WERI-Rb-1 (cell line): Measurements from ENCODE around the gene JKAMP.
A peak's percentile ranks its signal among the peaks of the same experiment; 100 is the strongest.

Experiments
- DNase-seq: peaks from one replicate; pipeline ENCODE4 v3.0.0-alpha.2; 2020
- H3K27ac ChIP-seq: fragments of 250-450 bp; sonication (Bioruptor Pico); 2 replicates; pipeline ENCODE4 v1.5.1; 2020; ENCODE audit warnings: mild to moderate bottlenecking, moderate library complexity
- H3K27me3 ChIP-seq: fragments of 250-450 bp; sonication (Bioruptor Pico); 2 replicates; pipeline ENCODE4 v1.5.1; 2021; ENCODE audit warnings: mild to moderate bottlenecking, low read depth, moderate library complexity; ENCODE audit not compliant: insufficient read depth, severe bottlenecking
- H3K36me3 ChIP-seq: fragments of 250-450 bp; sonication (Bioruptor Pico); 2 replicates; pipeline ENCODE4 v1.5.1; 2020; ENCODE audit warnings: mild to moderate bottlenecking, moderate library complexity
- H3K4me3 ChIP-seq: 2 replicates; pipeline ENCODE4 v1.5.1; 2011; ENCODE audit warnings: low read depth, mild to moderate bottlenecking, control low read depth, low read length
- H3K9me3 ChIP-seq: fragments of 250-450 bp; sonication (Bioruptor Pico); 2 replicates; pipeline ENCODE4 v1.5.1; 2021; ENCODE audit warnings: mild to moderate bottlenecking, moderate library complexity; ENCODE audit not compliant: severe bottlenecking
- TF ChIP-seq, protein P1 (sequence below): IDR thresholded peaks from 2 replicates; pipeline ENCODE4 v1.5.1; 2011; ENCODE audit warnings: low read depth, mild to moderate bottlenecking, control low read depth, inconsistent platforms, low read length

The JKAMP gene

GRCh38 chr14:59511916-59512575 lies 27.7 kb downstream of the JKAMP start:
- H3K9me3 ChIP-seq = no peaks in the 10 kb centered on the region
- no peak overlapping the region for H3K4me3 ChIP-seq
- TF ChIP-seq, protein P1, sequence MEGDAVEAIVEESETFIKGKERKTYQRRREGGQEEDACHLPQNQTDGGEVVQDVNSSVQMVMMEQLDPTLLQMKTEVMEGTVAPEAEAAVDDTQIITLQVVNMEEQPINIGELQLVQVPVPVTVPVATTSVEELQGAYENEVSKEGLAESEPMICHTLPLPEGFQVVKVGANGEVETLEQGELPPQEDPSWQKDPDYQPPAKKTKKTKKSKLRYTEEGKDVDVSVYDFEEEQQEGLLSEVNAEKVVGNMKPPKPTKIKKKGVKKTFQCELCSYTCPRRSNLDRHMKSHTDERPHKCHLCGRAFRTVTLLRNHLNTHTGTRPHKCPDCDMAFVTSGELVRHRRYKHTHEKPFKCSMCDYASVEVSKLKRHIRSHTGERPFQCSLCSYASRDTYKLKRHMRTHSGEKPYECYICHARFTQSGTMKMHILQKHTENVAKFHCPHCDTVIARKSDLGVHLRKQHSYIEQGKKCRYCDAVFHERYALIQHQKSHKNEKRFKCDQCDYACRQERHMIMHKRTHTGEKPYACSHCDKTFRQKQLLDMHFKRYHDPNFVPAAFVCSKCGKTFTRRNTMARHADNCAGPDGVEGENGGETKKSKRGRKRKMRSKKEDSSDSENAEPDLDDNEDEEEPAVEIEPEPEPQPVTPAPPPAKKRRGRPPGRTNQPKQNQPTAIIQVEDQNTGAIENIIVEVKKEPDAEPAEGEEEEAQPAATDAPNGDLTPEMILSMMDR = peak; percentile 75
- H3K36me3 ChIP-seq = no peaks in the 10 kb centered on the region
- no peak overlapping the region for H3K27ac ChIP-seq
- peak; percentile 57 for DNase-seq
- H3K27me3 ChIP-seq = no peaks in the 10 kb centered on the region

- no peaks in the 10 kb centered on the region for H3K9me3 ChIP-seq
- DNase-seq = no peak
- TF ChIP-seq, protein P1 = no peak
- no peaks in the 10 kb centered on the region for H3K27me3 ChIP-seq
- H3K4me3 ChIP-seq = no peak overlapping the region
- no peak overlapping the region for H3K27ac ChIP-seq
- no peaks in the 10 kb centered on the region for H3K36me3 ChIP-seq
Observed at GRCh38 chr14:59520224-59520623, 35.9 kb downstream of the JKAMP start.

DNA sequence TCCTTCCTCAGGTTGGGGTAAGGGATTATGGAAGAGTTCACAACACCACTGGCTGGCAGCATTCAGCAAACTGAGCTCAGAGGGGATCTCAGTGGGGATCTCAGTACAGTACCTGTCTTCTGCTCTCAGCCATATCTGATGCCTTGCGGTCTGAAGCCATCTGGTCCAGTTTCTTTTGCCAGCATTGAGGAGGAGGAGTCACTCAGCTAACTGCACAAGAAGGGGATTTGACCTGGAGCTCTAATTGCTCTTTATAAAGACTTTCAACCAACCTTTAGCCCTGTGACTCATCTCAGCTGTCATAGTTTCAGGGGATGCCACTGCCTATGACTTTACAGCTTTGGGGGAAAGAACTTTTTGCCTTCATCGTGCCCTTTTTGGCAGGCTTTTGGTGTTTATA lies 44.9 kb downstream of the JKAMP start:
- H3K4me3 ChIP-seq = no peak overlapping the region
- TF ChIP-seq, protein P1 = no peak
- H3K27me3 ChIP-seq = no peaks in the 10 kb centered on the region
- peak overlapping the region; percentile 30; the same call in 1 of the 2 replicates for H3K27ac ChIP-seq
- DNase-seq = peak; percentile 61
- no peaks in the 10 kb centered on the region for H3K36me3 ChIP-seq
- H3K9me3 ChIP-seq = peaks cover 2% of the 10 kb centered on the region

GRCh38 chr14:59530349-59530748 lies 46.0 kb downstream of the JKAMP start:
- H3K4me3 ChIP-seq = no peak overlapping the region
- no peaks in the 10 kb centered on the region for H3K27me3 ChIP-seq
- peaks cover 2% of the 10 kb centered on the region for H3K9me3 ChIP-seq
- DNase-seq = no peak
- no peaks in the 10 kb centered on the region for H3K36me3 ChIP-seq
- H3K27ac ChIP-seq = no peak overlapping the region
- TF ChIP-seq, protein P1 = no peak

- DNase-seq = no peak
- no peak overlapping the region for H3K27ac ChIP-seq
- no peaks in the 10 kb centered on the region for H3K27me3 ChIP-seq
- no peak overlapping the region for H3K4me3 ChIP-seq
- H3K9me3 ChIP-seq = peaks cover 2% of the 10 kb centered on the region
- no peaks in the 10 kb centered on the region for H3K36me3 ChIP-seq
- TF ChIP-seq, protein P1 = no peak
Observed at GRCh38 chr14:59532419-59532818, 48.1 kb downstream of the JKAMP start.

DNA sequence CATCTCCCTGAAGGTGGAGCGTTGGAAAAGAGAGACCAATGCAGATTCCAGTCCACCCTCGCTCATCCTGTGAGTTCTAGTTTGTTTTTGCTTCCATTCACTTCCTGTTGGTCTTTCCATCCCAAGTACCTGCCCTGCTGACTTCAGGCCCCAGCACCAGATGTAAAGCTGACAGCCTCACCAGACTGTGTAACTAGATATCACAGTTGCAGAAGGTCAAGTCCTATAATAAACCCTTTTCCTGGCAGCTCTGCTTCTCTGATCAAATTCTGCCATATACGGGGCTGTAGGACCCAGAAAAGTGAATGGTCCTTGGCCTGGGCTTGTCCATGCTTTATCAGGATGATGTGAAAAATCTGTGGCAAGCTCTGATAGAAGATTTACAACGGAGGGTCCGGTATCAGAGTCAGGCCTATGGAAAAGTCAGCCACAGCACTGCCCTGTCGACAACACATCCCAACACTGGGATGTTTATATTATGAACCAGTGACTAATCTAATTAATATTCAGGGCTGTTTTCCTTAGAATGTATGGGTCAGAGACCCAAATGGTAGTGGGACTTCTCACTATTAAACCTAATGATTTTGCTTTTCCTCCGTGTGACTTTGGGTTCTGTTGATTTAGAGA lies 50.2 kb downstream of the JKAMP start:
- TF ChIP-seq, protein P1 = no peak

More for the DNA sequence above, 50.2 kb downstream of the JKAMP start:
- no peaks in the 10 kb centered on the region for H3K9me3 ChIP-seq
- no peak for DNase-seq
- 0 out of 2 replicates have a peak overlapping the region, but pooled peaks have one; percentile 6 for H3K27ac ChIP-seq
- H3K36me3 ChIP-seq = no peaks in the 10 kb centered on the region
- no peaks in the 10 kb centered on the region for H3K27me3 ChIP-seq
- H3K4me3 ChIP-seq = no peak overlapping the region
